Measurements from ENCODE around the gene PIGL. TPM values are rescaled to one million over a fixed set of nuclear protein-coding genes. Genes with fewer than 3 reads are reported as not detected.

The PIGL gene
- total and polyA plus RNA-seq, 2 donors (not counting 1 experiment from before 2014, with no cell fraction given): 86.7 to 88.2 TPM

- no peaks in the 10 kb centered on the region for H3K9me3 Mint-ChIP-seq (ENCODE audit: insufficient read depth)
- Histone ChIP-seq H4K20me1 (ENCODE audit: control insufficient read depth, insufficient read depth, low read length, poor library complexity, severe bottlenecking) (no peaks in the 10 kb centered on the region), H3K36me3 (replicated peaks in 1 of 2; ENCODE audit: control extremely low read depth in 1 of 2, control insufficient read depth in 1 of 2, extremely low read depth in 1 of 2, insufficient read depth in 2 of 2, low read length in 1 of 2) (peaks cover 0 to 3% of the 10 kb centered on the region in 2 experiments), H3K4me2 (replicated peaks; ENCODE audit: low read depth, low read length, poor library complexity, severe bottlenecking) (no peak overlapping the region), H3K9ac (ENCODE audit: low read length) (no peak overlapping the region), H3K9me3 (ENCODE audit: control extremely low read depth in 1 of 3, control insufficient read depth in 2 of 3, insufficient read depth in 1 of 3, low read length in 2 of 3) (peaks cover 0 to 13% (median 3%) of the 10 kb centered on the region in 3 donors), H3K27ac (ENCODE audit: low read length in 2 of 2) (no peak overlapping the region), H3K79me2 (ENCODE audit: control insufficient read depth, insufficient read depth, low read length) (peaks cover 9% of the 10 kb centered on the region), H2AFZ (ENCODE audit: insufficient read depth, low read depth, low read length, poor library complexity, severe bottlenecking) (no peak overlapping the region), H3K27me3 (replicated peaks in 1 of 4; ENCODE audit: control extremely low read depth in 1 of 4, control insufficient read depth in 3 of 4, insufficient read depth in 4 of 4, low read length in 3 of 4) (no peaks in the 10 kb centered on the region), H3K4me3 (ENCODE audit: control extremely low read depth in 1 of 5, extremely low read depth in 1 of 5, insufficient read depth in 1 of 5, low read depth in 2 of 5, low read length in 4 of 5) (no peak overlapping the region), H3K4me1 (ENCODE audit: control insufficient read depth in 2 of 2, insufficient read depth in 2 of 2, low read length in 2 of 2) (peaks cover 1 to 4% of the 10 kb centered on the region in 2 donors)
- no peak for DNase-seq
- POLR2A ChIA-PET: no interaction called here
- no peak overlapping the region for H3K27ac Mint-ChIP-seq
- no peak for ATAC-seq (ENCODE audit: low read depth)
- WGBS (ENCODE audit: insufficient coverage): 100% methylated on average over 1 of the region's 4 CpGs
- no peak overlapping the region for H3K4me3 Mint-ChIP-seq
- H3K4me1 Mint-ChIP-seq: peaks cover 2% of the 10 kb centered on the region
- no peaks in the 10 kb centered on the region for H3K27me3 Mint-ChIP-seq
- TF ChIP-seq EZH2 (IDR thresholded peaks at IDR 0.05; ENCODE audit: borderline replicate concordance, insufficient read depth, low read depth, low read length, poor library complexity, severe bottlenecking): no peak
- no peak for TF ChIP-seq CTCF (IDR thresholded peaks at IDR 0.05)
- CTCF ChIA-PET: no interaction called here
- intact Hi-C loops (cut with micrococcal nuclease): no loop called here
These were observed 45.2 kb downstream of the PIGL start for GRCh38 chr17:16262201-16262600.

DNA sequence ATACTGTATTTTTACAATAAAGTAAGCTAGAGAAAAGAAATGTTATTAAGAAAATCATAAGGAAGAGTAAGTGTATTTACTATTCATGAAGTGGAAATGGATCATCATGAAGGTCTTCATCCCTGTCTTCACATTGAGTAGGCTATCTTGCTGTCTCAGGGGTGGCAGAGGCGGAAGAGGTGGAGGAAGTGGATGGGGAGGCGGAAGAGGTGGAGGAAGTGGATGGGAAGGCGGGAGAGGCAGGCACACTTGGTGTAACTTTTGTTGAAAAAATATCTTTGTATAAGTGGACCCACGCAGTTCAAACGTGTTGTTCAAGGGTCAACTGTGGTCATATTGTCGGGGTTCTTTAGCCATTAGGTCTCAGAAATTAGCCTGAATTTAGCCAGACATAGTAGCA is 50.2 kb downstream of the PIGL start:
- CTCF ChIA-PET: interaction anchor here (1.0 to 4.3 kb wide), 2 partner anchors 19 to 96 kb away, joined by 5 to 14 read pairs; no protein-coding TSS in a partner anchor
- peak overlapping the region; percentile 27 for H3K4me3 Mint-ChIP-seq
- H3K27ac ChIP-seq (ENCODE audit: low read length in 2 of 2): peak overlapping the region; percentile 72 to 84

More for the DNA sequence above, 50.2 kb downstream of the PIGL start:
- no peak overlapping the region for H2AFZ ChIP-seq (ENCODE audit: insufficient read depth, low read depth, low read length, poor library complexity, severe bottlenecking)
- POLR2A ChIA-PET: no interaction called here
- H3K9ac ChIP-seq (ENCODE audit: low read length): no peak overlapping the region
- 99% methylated on average over 6 of the region's 6 CpGs for WGBS (ENCODE audit: insufficient coverage)
- TF ChIP-seq CTCF (IDR thresholded peaks at IDR 0.05) (no peak), EZH2 (IDR thresholded peaks at IDR 0.05; ENCODE audit: borderline replicate concordance, insufficient read depth, low read depth, low read length, poor library complexity, severe bottlenecking) (no peak)
- no peak overlapping the region for H3K4me2 ChIP-seq (replicated peaks; ENCODE audit: low read depth, low read length, poor library complexity, severe bottlenecking)
- H3K9me3 ChIP-seq (ENCODE audit: control extremely low read depth in 1 of 3, control insufficient read depth in 2 of 3, insufficient read depth in 1 of 3, low read length in 2 of 3): peaks cover 0 to 3% (median 0%) of the 10 kb centered on the region in 3 donors
- H3K27me3 ChIP-seq (replicated peaks in 1 of 4; ENCODE audit: control extremely low read depth in 1 of 4, control insufficient read depth in 3 of 4, insufficient read depth in 4 of 4, low read length in 3 of 4): no peaks in the 10 kb centered on the region
- H3K36me3 ChIP-seq (replicated peaks in 1 of 2; ENCODE audit: control extremely low read depth in 1 of 2, control insufficient read depth in 1 of 2, extremely low read depth in 1 of 2, insufficient read depth in 2 of 2, low read length in 1 of 2): no peaks in the 10 kb centered on the region
- peaks cover 21 to 28% of the 10 kb centered on the region in 2 donors for H3K4me1 ChIP-seq (ENCODE audit: control insufficient read depth in 2 of 2, insufficient read depth in 2 of 2, low read length in 2 of 2)
- H3K4me3 ChIP-seq (ENCODE audit: control extremely low read depth in 1 of 5, extremely low read depth in 1 of 5, insufficient read depth in 1 of 5, low read depth in 2 of 5, low read length in 4 of 5): no peak overlapping the region
- H3K27ac Mint-ChIP-seq: peak overlapping the region; percentile 90
- H3K27me3 Mint-ChIP-seq: no peaks in the 10 kb centered on the region
- H3K9me3 Mint-ChIP-seq (ENCODE audit: insufficient read depth): no peaks in the 10 kb centered on the region
- no peaks in the 10 kb centered on the region for H3K79me2 ChIP-seq (ENCODE audit: control insufficient read depth, insufficient read depth, low read length)
- peaks cover 23% of the 10 kb centered on the region for H3K4me1 Mint-ChIP-seq
- DNase-seq (no peak), ATAC-seq (ENCODE audit: low read depth) (no peak)
- H4K20me1 ChIP-seq (ENCODE audit: control insufficient read depth, insufficient read depth, low read length, poor library complexity, severe bottlenecking): no peaks in the 10 kb centered on the region
- intact Hi-C loops (cut with micrococcal nuclease): no loop called here

Data from B cell (primary cell).